Measurements from ENCODE around the gene NAA38. TPM values are rescaled to one million over a fixed set of nuclear protein-coding genes. Genes with fewer than 3 reads are reported as not detected.

The NAA38 gene
- total RNA-seq, 4 donors from 2014 or later: 61.4 to 110 (median 102) TPM

GRCh38 chr17:7862692-7863437, 5.5 kb upstream of the NAA38 start:
- 30% methylated on average over 3 of the region's 3 CpGs for WGBS
- Histone ChIP-seq H3K27me3 (no peaks in the 10 kb centered on the region), H3K4me1 (peaks cover 13 to 27% (median 19%) of the 10 kb centered on the region in 4 donors), H3K4me3 (no peak overlapping the region), H3K36me3 (peaks cover 0 to 19% (median 12%) of the 10 kb centered on the region in 4 donors), H3K27ac (replicated peaks in 1 of 4) (no peak overlapping the region), H3K9me3 (no peaks in the 10 kb centered on the region)
- TF ChIP-seq POLR2A (IDR thresholded peaks at IDR 0.05; ENCODE audit: low read depth): no peak
- no peak for TF ChIP-seq EP300 (IDR thresholded peaks at IDR 0.05)
- peak; percentile 82 to 89 (median 89) for TF ChIP-seq CTCF (IDR thresholded peaks at IDR 0.05)
- TF ChIP-seq POLR2AphosphoS5 (IDR thresholded peaks at IDR 0.05): no peak
- intact Hi-C loops (cut with DNase I): loop anchor here (5.0 kb wide), 3 partner anchors 34 to 194 kb away; no protein-coding TSS in a partner anchor
- DNase-seq (ENCODE audit: extremely low spot score): no peak

- intact Hi-C loops (cut with DNase I): no loop called here
- Histone ChIP-seq H3K27me3 (no peaks in the 10 kb centered on the region), H3K4me1 (peaks cover 28 to 53% (median 44%) of the 10 kb centered on the region in 4 donors), H3K9me3 (no peaks in the 10 kb centered on the region), H3K36me3 (peaks cover 2 to 15% (median 11%) of the 10 kb centered on the region in 4 donors), H3K4me3 (peak overlapping the region in 1 of 4 donors; percentile 69), H3K27ac (replicated peaks in 1 of 4) (peak overlapping the region in 3 of 4 donors; percentile 91 to 95 (median 92))
- no peak for TF ChIP-seq POLR2A (IDR thresholded peaks at IDR 0.05; ENCODE audit: low read depth)
- TF ChIP-seq CTCF (IDR thresholded peaks at IDR 0.05): no peak
- no peak for TF ChIP-seq EP300 (IDR thresholded peaks at IDR 0.05)
- no peak for TF ChIP-seq POLR2AphosphoS5 (IDR thresholded peaks at IDR 0.05)
- DNase-seq (ENCODE audit: extremely low spot score): no peak
- WGBS: 94% methylated on average over 8 of the region's 8 CpGs
Measured at GRCh38 chr17:7859028-7859427, 1.7 kb upstream of the NAA38 start.

- intact Hi-C loops (cut with DNase I): no loop called here
- DNase-seq (ENCODE audit: extremely low spot score): no peak
Measured at GRCh38 chr17:7858522-7858810, 1.1 kb upstream of the NAA38 start.

GRCh38 chr17:7857713-7858521, 558 bp upstream of the NAA38 start, which contains the start of gene CYB5D1:
TSS of gene CYB5D1 (plus strand) at chr17:7858003. CDS start at chr17:7858135, 132 bp downstream.
- H3K27me3 ChIP-seq: no peaks in the 10 kb centered on the region
- WGBS: 3% methylated on average over 35 of the region's 48 CpGs
- peaks cover 30 to 53% (median 43%) of the 10 kb centered on the region in 4 donors for H3K4me1 ChIP-seq

More at GRCh38 chr17:7858522-7858810, 1.1 kb upstream of the NAA38 start:
- H3K36me3 ChIP-seq: peaks cover 3 to 21% (median 15%) of the 10 kb centered on the region in 4 donors
- no CpG with 5 or more reads among the region's 20 CpGs for whole genome bisulfite sequencing
- H3K4me3 ChIP-seq: peak overlapping the region; percentile 69 to 76 (median 74)
- TF ChIP-seq CTCF (IDR thresholded peaks at IDR 0.05): peak; percentile 37 to 56 (median 53)
- no peak for TF ChIP-seq POLR2A (IDR thresholded peaks at IDR 0.05; ENCODE audit: low read depth)
- H3K27me3 ChIP-seq: no peaks in the 10 kb centered on the region
- H3K4me1 ChIP-seq: peaks cover 28 to 56% (median 44%) of the 10 kb centered on the region in 4 donors
- H3K27ac ChIP-seq (replicated peaks in 1 of 4): peak overlapping the region; percentile 91 to 95 (median 94)
- H3K9me3 ChIP-seq: no peaks in the 10 kb centered on the region

More at GRCh38 chr17:7857713-7858521, 558 bp upstream of the NAA38 start, which contains the start of gene CYB5D1:
- TF ChIP-seq CTCF (IDR thresholded peaks at IDR 0.05) (peak in 1 of 3 experiments; percentile 7), POLR2A (IDR thresholded peaks at IDR 0.05; ENCODE audit: low read depth) (no peak), EP300 (IDR thresholded peaks at IDR 0.05) (no peak), POLR2AphosphoS5 (IDR thresholded peaks at IDR 0.05) (peak; percentile 85 to 86)
- Histone ChIP-seq H3K27ac (replicated peaks in 1 of 4) (peak within 1 kb of the TSS; percentile 91 to 95 (median 94)), H3K4me3 (peak within 1 kb of the TSS; percentile 69 to 76 (median 74)), H3K9me3 (no peaks in the 10 kb centered on the region), H3K36me3 (peaks cover 9 to 26% (median 20%) of the 10 kb centered on the region in 4 donors)
- DNase-seq (ENCODE audit: extremely low spot score): peak; percentile 98
- intact Hi-C loops (cut with DNase I): no loop called here

Measured in esophagus muscularis mucosa (tissue), 4 donors.